KOPT-K1 (cell line): ENCODE data around the gene FER1L5.
"Not testable (repeated sequence)": the region's sequence is repeated elsewhere in the genome, so short reads cannot be mapped to it uniquely, and the experiment has no call there.

Experiments
- H3K27ac ChIP-seq: fragments of 200-600 bp; sonication (generic); 2 replicates; pipeline ENCODE4 v1.5.1; 2016; ENCODE audit warnings: antibody characterized with exemption, mild to moderate bottlenecking, low read depth, low read length; ENCODE audit not compliant: poor library complexity, severe bottlenecking
- H3K36me3 ChIP-seq: fragments of 200-600 bp; sonication (generic); 2 replicates; pipeline ENCODE4 v1.5.1; 2017; ENCODE audit warnings: antibody characterized with exemption, mild to moderate bottlenecking, low read length, moderate library complexity; ENCODE audit not compliant: insufficient read depth
- H3K9me3 ChIP-seq: fragments of 200-600 bp; sonication (generic); 2 replicates; pipeline ENCODE4 v1.5.1; 2017; ENCODE audit warnings: antibody characterized with exemption, low read length, mild to moderate bottlenecking; ENCODE audit not compliant: insufficient read depth, poor library complexity, severe bottlenecking

The FER1L5 gene

GRCh38 chr2:96623116-96623515 is 19.4 kb upstream of the FER1L5 start:
- Histone ChIP-seq H3K27ac (no peak overlapping the region), H3K9me3 (no peaks in the 10 kb centered on the region), H3K36me3 (peaks cover 95% of the 10 kb centered on the region)

- H3K27ac ChIP-seq, result no peak overlapping the region
- peaks cover 94% of the 10 kb centered on the region for H3K36me3 ChIP-seq
Measured at GRCh38 chr2:96625571-96626552, 16.7 kb upstream of the FER1L5 start.

GRCh38 chr2:96626553-96626942 is 16.0 kb upstream of the FER1L5 start:
- no peak overlapping the region for H3K27ac ChIP-seq
- H3K36me3 ChIP-seq, result peaks cover 94% of the 10 kb centered on the region
- no peaks in the 10 kb centered on the region for H3K9me3 ChIP-seq

More at GRCh38 chr2:96625571-96626552, 16.7 kb upstream of the FER1L5 start:
- no peaks in the 10 kb centered on the region for H3K9me3 ChIP-seq

- Histone ChIP-seq H3K27ac (no peak overlapping the region), H3K36me3 (peaks cover 99% of the 10 kb centered on the region), H3K9me3 (no peaks in the 10 kb centered on the region)
Measured at GRCh38 chr2:96631804-96632435, 10.6 kb upstream of the FER1L5 start.

- Histone ChIP-seq H3K36me3 (peaks cover 83% of the 10 kb centered on the region), H3K9me3 (no peaks in the 10 kb centered on the region), H3K27ac (no peak overlapping the region)
Measured at GRCh38 chr2:96633641-96634040, 8.9 kb upstream of the FER1L5 start.

GRCh38 chr2:96636551-96637171 is 5.9 kb upstream of the FER1L5 start:
- H3K27ac ChIP-seq, result peak overlapping the region; percentile 82
- H3K9me3 ChIP-seq, result no peaks in the 10 kb centered on the region
- H3K36me3 ChIP-seq, result peaks cover 53% of the 10 kb centered on the region

GRCh38 chr2:96637385-96638143 is 5.0 kb upstream of the FER1L5 start:
- Histone ChIP-seq H3K27ac (peak overlapping the region; percentile 82), H3K9me3 (no peaks in the 10 kb centered on the region)

GRCh38 chr2:96638144-96639121 is 4.1 kb upstream of the FER1L5 start, which contains the start of gene KANSL3:
Gene KANSL3 (minus strand): TSS chr2:96638312. CDS start chr2:96637135, 1,177 bp downstream.
- peak within 1 kb of the TSS; percentile 82 for H3K27ac ChIP-seq
- H3K36me3 ChIP-seq, result peaks cover 36% of the 10 kb centered on the region
- no peaks in the 10 kb centered on the region for H3K9me3 ChIP-seq

More at GRCh38 chr2:96637385-96638143, 5.0 kb upstream of the FER1L5 start:
- H3K36me3 ChIP-seq, result peaks cover 44% of the 10 kb centered on the region

- Histone ChIP-seq H3K27ac (no peak overlapping the region), H3K36me3 (no peaks in the 10 kb centered on the region), H3K9me3 (no peaks in the 10 kb centered on the region)
Measured at GRCh38 chr2:96647681-96648080, 5.1 kb downstream of the FER1L5 start.

GRCh38 chr2:96648306-96648930 is 5.9 kb downstream of the FER1L5 start:
- H3K27ac ChIP-seq, result no peak overlapping the region
- H3K9me3 ChIP-seq, result no peaks in the 10 kb centered on the region
- H3K36me3 ChIP-seq, result no peaks in the 10 kb centered on the region

- Histone ChIP-seq H3K9me3 (no peaks in the 10 kb centered on the region), H3K27ac (no peak overlapping the region), H3K36me3 (no peaks in the 10 kb centered on the region)
Measured at GRCh38 chr2:96649342-96649741, 6.8 kb downstream of the FER1L5 start.

- Histone ChIP-seq H3K9me3 (no peaks in the 10 kb centered on the region), H3K27ac (no peak overlapping the region), H3K36me3 (no peaks in the 10 kb centered on the region)
Measured at GRCh38 chr2:96651793-96652192, 9.2 kb downstream of the FER1L5 start.

GRCh38 chr2:96654791-96655190 is 12.2 kb downstream of the FER1L5 start:
- H3K27ac ChIP-seq, H3K9me3 ChIP-seq: not testable (repeated sequence)

More at GRCh38 chr2:96654791-96655190, 12.2 kb downstream of the FER1L5 start:
- H3K36me3 ChIP-seq, result not testable (repeated sequence)
